CD4-positive, alpha-beta memory T cell (primary cell): ENCODE data around the gene SNIP1. TPM values are rescaled to one million over a fixed set of nuclear protein-coding genes. Genes with fewer than 3 reads are reported as not detected.
A peak's percentile ranks its signal among the peaks of the same experiment; 100 is the strongest.
"Not testable (repeated sequence)": the region's sequence is repeated elsewhere in the genome, so short reads cannot be mapped to it uniquely, and the experiment has no call there.

Experiments
- CTCF ChIA-PET: fragments of 350-600 bp; sonication (Branson Sonifier 250); formaldehyde crosslinking; loops from one replicate; lab custom pipeline; 2021; ENCODE audit warnings: inconsistent platforms; ENCODE audit not compliant: partially characterized antibody; lab: Charles Lee
- POLR2A ChIA-PET: fragments of 350-600 bp; sonication (Branson Sonifier 250); formaldehyde crosslinking; loops from one replicate; lab custom pipeline; 2021; ENCODE audit not compliant: partially characterized antibody; lab: Charles Lee
- DNase-seq, 5 donors: peaks; one replicate each; pipeline versions ENCODE4 v3.0.0 to v3.0.0-alpha.2; 2020 to 2022; ENCODE audit warnings: mixed read lengths in 1 of 5
- H3K27ac ChIP-seq: one replicate; pipeline ENCODE4 v1.7.0; 2013; ENCODE audit warnings: low read depth, low read length
- H3K27me3 ChIP-seq: 2 replicates; pipeline ENCODE4 v1.7.0; 2013; ENCODE audit warnings: mild to moderate bottlenecking, low read length, moderate library complexity; ENCODE audit not compliant: insufficient read depth
- H3K36me3 ChIP-seq: 2 replicates; pipeline ENCODE4 v1.7.0; 2013; ENCODE audit warnings: mild to moderate bottlenecking, low read length, moderate library complexity; ENCODE audit not compliant: insufficient read depth
- H3K4me1 ChIP-seq: 2 replicates; pipeline ENCODE4 v1.7.0; 2013; ENCODE audit warnings: mild to moderate bottlenecking, low read length, moderate library complexity; ENCODE audit not compliant: insufficient read depth
- H3K4me3 ChIP-seq, 2 donors: one replicate each; pipeline ENCODE4 v1.7.0; 2013; ENCODE audit warnings: low read length in 2 of 2, mild to moderate bottlenecking in 1 of 2
- H3K9me3 ChIP-seq, 2 donors: one replicate each; pipeline ENCODE4 v1.7.0; 2013; ENCODE audit warnings: low read length in 2 of 2, control low read depth in 1 of 2; ENCODE audit not compliant: control insufficient read depth in 1 of 2
- H3K27ac Mint-ChIP-seq, 7 donors: one replicate each; pipeline ENCODE4 v1.8.0; 2020 to 2021; ENCODE audit warnings: mixed read lengths in 7 of 7, mild to moderate bottlenecking in 6 of 7, inconsistent platforms in 3 of 7, moderate library complexity in 3 of 7
- H3K27me3 Mint-ChIP-seq, 2 donors: one replicate each; pipeline ENCODE4 v1.8.0; 2020 to 2021; ENCODE audit warnings: mixed read lengths in 2 of 2
- H3K36me3 Mint-ChIP-seq, 2 donors: one replicate each; pipeline ENCODE4 v1.8.0; 2020 to 2021; ENCODE audit warnings: mixed read lengths in 2 of 2, inconsistent platforms in 1 of 2, mild to moderate bottlenecking in 1 of 2
- H3K4me1 Mint-ChIP-seq, 4 donors: one replicate each; pipeline ENCODE4 v1.8.0; 2020 to 2021; ENCODE audit warnings: mixed read lengths in 4 of 4, mild to moderate bottlenecking in 1 of 4
- H3K4me3 Mint-ChIP-seq, 8 donors: one replicate each; pipeline ENCODE4 v1.8.0; 2020 to 2021; ENCODE audit warnings: mixed read lengths in 8 of 8, mild to moderate bottlenecking in 7 of 8, moderate library complexity in 6 of 8, inconsistent platforms in 3 of 8
- H3K9me3 Mint-ChIP-seq, 8 donors: one replicate each; pipeline ENCODE4 v1.8.0; 2020 to 2021; ENCODE audit warnings: mixed read lengths in 8 of 8, mild to moderate bottlenecking in 5 of 8, inconsistent platforms in 3 of 8, moderate library complexity in 1 of 8
- intact Hi-C: fragments of 100-400 bp; cut with micrococcal nuclease; formaldehyde crosslinking; loops from one replicate; pipeline ENCODE4 v1.15.1; 2023
- polyA plus RNA-seq, 2 donors: library from polyadenylated mRNA; unstranded; fragments of 300-500 nt; fragmentation: Illumina TruSeq; gene quantifications; one replicate each; pipeline ENCODE4 v1.2.3, GENCODE V29; 2021
- total RNA-seq, 2 experiments: library from RNA; stranded (reverse); gene quantifications; one replicate each; pipeline ENCODE4 v1.2.3, GENCODE V29; 2021

The SNIP1 gene
- total and polyA plus RNA-seq, 4 experiments from 2014 or later = 2.1 to 30.2 (median 18.4) TPM

GRCh38 chr1:37502791-37503190 is 51.3 kb downstream of the SNIP1 start:
- POLR2A ChIA-PET = interaction anchor here (0.8 to 2.4 kb wide), 3 partner anchors 12 to 28 kb away, joined by 3 to 11 read pairs (median 5); partner anchors contain the start of genes MEAF6 and ZC3H12A
- CTCF ChIA-PET = interaction anchor here (0.9 to 2.1 kb wide), 6 partner anchors 12 to 100 kb away, joined by 3 to 10 read pairs (median 4); partner anchors contain the start of gene MEAF6
- H3K9me3 Mint-ChIP-seq, H3K27ac ChIP-seq, H3K27me3 Mint-ChIP-seq, H3K4me3 ChIP-seq, intact Hi-C loops, DNase-seq, H3K27me3 ChIP-seq, H3K4me1 ChIP-seq, H3K4me3 Mint-ChIP-seq, H3K9me3 ChIP-seq: not testable (repeated sequence)
- H3K27ac Mint-ChIP-seq = peak overlapping the region in 2 of 7 donors; percentile 27 to 48
- peaks cover 52% of the 10 kb centered on the region for H3K36me3 ChIP-seq
- H3K36me3 Mint-ChIP-seq = peaks cover 40 to 57% of the 10 kb centered on the region in 2 donors
- peaks cover 9 to 14% (median 10%) of the 10 kb centered on the region in 4 donors for H3K4me1 Mint-ChIP-seq

- ChIA-PET POLR2A (interaction anchor here (2.4 kb wide), 1 partner anchor 13 kb away, joined by 11 read pairs; the partner anchor contains the start of gene MEAF6), CTCF (interaction anchor here (0.9 to 2.1 kb wide), 2 partner anchors 12 to 29 kb away, joined by 3 to 10 read pairs; partner anchors contain the start of gene MEAF6)
- peaks cover 8 to 17% (median 11%) of the 10 kb centered on the region in 4 donors for H3K4me1 Mint-ChIP-seq
- peaks cover 47% of the 10 kb centered on the region for H3K36me3 ChIP-seq
- H3K27ac ChIP-seq = no peak overlapping the region
- no peaks in the 10 kb centered on the region for H3K9me3 ChIP-seq
- no peak overlapping the region for H3K4me3 Mint-ChIP-seq
- intact Hi-C loops = no loop called here
- H3K4me3 ChIP-seq = no peak overlapping the region
- DNase-seq = no peak
- H3K36me3 Mint-ChIP-seq = peaks cover 34 to 54% of the 10 kb centered on the region in 2 donors
- H3K27ac Mint-ChIP-seq = peak overlapping the region in 4 of 7 donors; percentile 8 to 32 (median 17)
- H3K27me3 Mint-ChIP-seq = no peaks in the 10 kb centered on the region
- no peaks in the 10 kb centered on the region for H3K9me3 Mint-ChIP-seq
- no peaks in the 10 kb centered on the region for H3K27me3 ChIP-seq
- no peaks in the 10 kb centered on the region for H3K4me1 ChIP-seq
Measured at GRCh38 chr1:37502104-37502503, 52.0 kb downstream of the SNIP1 start.

- peak overlapping the region in 4 of 7 donors; percentile 8 to 32 (median 17) for H3K27ac Mint-ChIP-seq
- Histone ChIP-seq H3K4me1 (no peaks in the 10 kb centered on the region), H3K36me3 (peaks cover 43% of the 10 kb centered on the region), H3K9me3 (no peaks in the 10 kb centered on the region), H3K27me3 (no peaks in the 10 kb centered on the region), H3K27ac (no peak overlapping the region), H3K4me3 (no peak overlapping the region)
- ChIA-PET CTCF (interaction anchor here (2.1 kb wide), 1 partner anchor 13 kb away, joined by 10 read pairs; the partner anchor contains the start of gene MEAF6), POLR2A (interaction anchor here (2.4 kb wide), 1 partner anchor 13 kb away, joined by 11 read pairs; the partner anchor contains the start of gene MEAF6)
- no peak overlapping the region for H3K4me3 Mint-ChIP-seq
- no peaks in the 10 kb centered on the region for H3K9me3 Mint-ChIP-seq
- no peaks in the 10 kb centered on the region for H3K27me3 Mint-ChIP-seq
- H3K36me3 Mint-ChIP-seq = peaks cover 34 to 52% of the 10 kb centered on the region in 2 donors
- intact Hi-C loops = no loop called here
- peaks cover 8 to 18% (median 12%) of the 10 kb centered on the region in 4 donors for H3K4me1 Mint-ChIP-seq
- DNase-seq = no peak
Measured at GRCh38 chr1:37501661-37502060, 52.4 kb downstream of the SNIP1 start.

- peaks cover 8 to 15% (median 13%) of the 10 kb centered on the region in 4 donors for H3K4me1 Mint-ChIP-seq
- no peak for DNase-seq
- Histone ChIP-seq H3K4me3 (no peak overlapping the region), H3K27me3 (no peaks in the 10 kb centered on the region), H3K27ac (no peak overlapping the region), H3K36me3 (peaks cover 39% of the 10 kb centered on the region), H3K9me3 (no peaks in the 10 kb centered on the region), H3K4me1 (no peaks in the 10 kb centered on the region)
- peak overlapping the region in 3 of 7 donors; percentile 27 to 48 (median 30) for H3K27ac Mint-ChIP-seq
- ChIA-PET POLR2A (interaction anchor here (0.7 to 1.2 kb wide), 3 partner anchors 15 to 20 kb away, joined by 3 to 4 read pairs (median 3); partner anchors contain the start of gene MEAF6), CTCF (interaction anchor here (0.7 to 6.6 kb wide), 6 partner anchors 12 to 64 kb away, joined by 3 to 65 read pairs (median 5); partner anchors contain the start of gene MEAF6)
- H3K27me3 Mint-ChIP-seq = no peaks in the 10 kb centered on the region
- H3K36me3 Mint-ChIP-seq = peaks cover 28 to 50% of the 10 kb centered on the region in 2 donors
- intact Hi-C loops = no loop called here
- H3K9me3 Mint-ChIP-seq = no peaks in the 10 kb centered on the region
- no peak overlapping the region for H3K4me3 Mint-ChIP-seq
Measured at GRCh38 chr1:37498872-37499617, 55.0 kb downstream of the SNIP1 start.

GRCh38 chr1:37497832-37498231 is 56.3 kb downstream of the SNIP1 start:
- POLR2A ChIA-PET = interaction anchor here (1.0 to 2.7 kb wide), 4 partner anchors 10 to 23 kb away, joined by 3 to 13 read pairs (median 4); partner anchors contain the start of gene MEAF6
- no peak overlapping the region for H3K4me3 ChIP-seq
- H3K9me3 ChIP-seq = no peaks in the 10 kb centered on the region
- Mint-ChIP-seq H3K27ac (no peak overlapping the region), H3K4me1 (peaks cover 12 to 21% (median 13%) of the 10 kb centered on the region in 4 donors), H3K27me3 (no peaks in the 10 kb centered on the region), H3K36me3 (peaks cover 40 to 60% of the 10 kb centered on the region in 2 donors), H3K9me3 (no peaks in the 10 kb centered on the region), H3K4me3 (no peak overlapping the region)
- peaks cover 44% of the 10 kb centered on the region for H3K36me3 ChIP-seq
- H3K4me1 ChIP-seq = no peaks in the 10 kb centered on the region
- H3K27ac ChIP-seq = no peak overlapping the region
- intact Hi-C loops = no loop called here
- DNase-seq = no peak
- CTCF ChIA-PET = interaction anchor here (1.2 to 6.6 kb wide), 5 partner anchors 10 to 63 kb away, joined by 3 to 65 read pairs (median 5); partner anchors contain the start of gene MEAF6
- H3K27me3 ChIP-seq = no peaks in the 10 kb centered on the region

GRCh38 chr1:37495875-37496274 is 58.2 kb downstream of the SNIP1 start:
- Mint-ChIP-seq H3K36me3 (peaks cover 32 to 56% of the 10 kb centered on the region in 2 donors), H3K9me3 (no peaks in the 10 kb centered on the region), H3K4me1 (peaks cover 9 to 21% (median 11%) of the 10 kb centered on the region in 4 donors), H3K27me3 (no peaks in the 10 kb centered on the region), H3K27ac (peak overlapping the region in 5 of 7 donors; percentile 20 to 57 (median 25)), H3K4me3 (no peak overlapping the region)
- H3K27me3 ChIP-seq = no peaks in the 10 kb centered on the region
- POLR2A ChIA-PET = interaction anchor here (0.9 to 2.7 kb wide), 5 partner anchors 8 to 26 kb away, joined by 3 to 13 read pairs (median 3); partner anchors contain the start of gene MEAF6
- no peak for DNase-seq
- intact Hi-C loops = no loop called here
- H3K27ac ChIP-seq = no peak overlapping the region
- CTCF ChIA-PET = interaction anchor here (0.6 to 6.6 kb wide), 6 partner anchors 8 to 43 kb away, joined by 3 to 65 read pairs (median 3); partner anchors contain the start of gene MEAF6
- H3K4me1 ChIP-seq = no peaks in the 10 kb centered on the region
- H3K9me3 ChIP-seq = no peaks in the 10 kb centered on the region
- H3K4me3 ChIP-seq = no peak overlapping the region
- H3K36me3 ChIP-seq = peaks cover 38% of the 10 kb centered on the region
